Germinal center (tissue), 1 donor: ENCODE data around the gene FOSB.
"Not testable (repeated sequence)": the region's sequence is repeated elsewhere in the genome, so short reads cannot be mapped to it uniquely, and the experiment has no call there.

Experiments
- DNase-seq: peaks from one replicate; pipeline ENCODE4 v3.0.0; 2012; ENCODE audit warnings: mixed read lengths, low spot score

Gene FOSB

DNA sequence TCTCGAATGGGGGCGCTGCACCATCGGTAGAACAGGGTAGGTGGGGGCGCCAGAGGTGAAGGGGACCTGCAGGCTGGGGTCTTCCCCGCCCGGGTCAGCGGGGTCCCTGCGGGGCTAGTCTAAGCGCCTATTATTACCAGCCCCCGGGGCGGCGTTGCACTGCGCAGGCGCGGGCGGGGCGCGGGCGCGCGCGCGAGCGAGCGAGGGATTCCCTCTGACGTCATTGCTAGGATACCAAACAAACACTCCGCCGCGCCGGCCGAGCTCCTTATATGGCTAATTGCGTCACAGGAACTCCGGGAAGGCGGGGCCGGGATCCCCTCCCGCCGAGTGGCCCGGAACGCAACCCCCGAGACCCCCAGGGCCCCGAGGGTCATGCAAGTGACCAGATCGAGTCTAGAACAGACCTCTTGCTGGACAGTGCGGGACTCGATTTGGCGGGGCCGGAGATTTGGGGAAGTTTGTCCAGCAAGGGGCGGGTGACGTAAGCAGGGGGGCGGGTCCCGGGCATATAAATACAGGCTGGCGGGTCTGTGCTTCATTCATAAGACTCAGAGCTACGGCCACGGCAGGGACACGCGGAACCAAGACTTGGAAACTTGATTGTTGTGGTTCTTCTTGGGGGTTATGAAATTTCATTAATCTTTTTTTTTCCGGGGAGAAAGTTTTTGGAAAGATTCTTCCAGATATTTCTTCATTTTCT lies at the start of gene FOSB:
FOSB (plus strand) TSS at position 541 of the 703 bp plus-strand sequence. CDS start 591 bp downstream, outside the sequence.
- peak; percentile 93 for DNase-seq

DNA sequence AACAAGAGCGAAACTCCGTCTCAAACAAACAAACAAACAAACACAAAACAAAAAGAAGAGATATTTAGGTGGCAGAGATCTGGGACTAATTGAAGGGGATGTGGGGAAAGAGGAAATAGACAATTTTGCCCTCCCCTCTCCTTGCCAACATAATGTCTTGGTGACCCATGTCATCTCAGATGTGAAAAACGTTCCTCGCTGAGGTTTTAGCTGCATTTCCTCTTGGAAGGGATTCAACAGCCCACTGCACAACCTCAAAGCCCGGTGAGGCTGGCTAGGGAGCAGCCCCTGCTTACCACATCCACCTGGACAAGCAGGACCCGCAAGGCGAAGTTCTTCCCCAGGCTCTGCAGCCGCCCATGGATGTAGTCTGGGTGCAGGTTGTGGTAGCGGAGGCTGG lies 49.0 kb upstream of the FOSB start:
- no peak for DNase-seq

DNA sequence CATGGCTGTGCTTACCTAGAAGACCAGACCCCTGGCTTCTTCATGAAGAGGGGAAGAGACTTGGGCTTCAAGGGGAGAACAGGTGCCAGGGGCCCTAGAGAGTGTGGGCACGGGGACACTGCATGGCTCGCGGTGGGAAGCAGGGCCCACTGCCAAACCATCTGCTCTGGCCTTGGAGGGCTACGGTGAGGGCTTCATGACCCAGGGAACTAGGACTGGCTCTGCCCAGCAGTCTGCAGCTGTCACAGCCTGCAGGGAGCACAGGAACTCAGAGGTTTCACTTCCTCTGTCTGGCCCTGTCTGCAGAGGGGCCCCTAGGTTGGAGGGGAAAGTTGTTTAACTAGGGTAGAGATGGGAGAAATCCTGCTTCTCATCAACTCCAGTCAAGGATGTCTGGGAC lies 48.4 kb upstream of the FOSB start:
- DNase-seq: peak; percentile 86

DNA sequence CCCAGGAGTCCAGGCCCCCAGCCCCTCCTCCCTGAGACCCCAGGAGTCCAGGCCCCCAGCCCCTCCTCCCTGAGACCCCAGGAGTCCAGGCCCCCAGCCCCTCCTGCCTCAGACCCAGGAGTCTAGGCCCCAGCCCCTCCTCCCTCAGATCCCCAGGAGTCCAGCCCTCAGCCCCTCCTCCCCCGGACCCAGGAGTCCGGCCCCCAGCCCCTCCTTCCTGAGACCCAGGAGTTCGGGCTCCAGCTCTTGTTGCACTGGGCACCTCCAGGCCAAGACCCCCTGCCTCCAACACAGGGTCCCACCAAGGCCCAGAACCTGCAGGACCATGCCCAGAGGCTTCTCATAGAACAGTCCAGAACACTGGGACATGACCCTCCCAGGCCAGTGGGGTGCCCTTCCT lies 47.9 kb upstream of the FOSB start:
- peak; percentile 2 for DNase-seq

DNA sequence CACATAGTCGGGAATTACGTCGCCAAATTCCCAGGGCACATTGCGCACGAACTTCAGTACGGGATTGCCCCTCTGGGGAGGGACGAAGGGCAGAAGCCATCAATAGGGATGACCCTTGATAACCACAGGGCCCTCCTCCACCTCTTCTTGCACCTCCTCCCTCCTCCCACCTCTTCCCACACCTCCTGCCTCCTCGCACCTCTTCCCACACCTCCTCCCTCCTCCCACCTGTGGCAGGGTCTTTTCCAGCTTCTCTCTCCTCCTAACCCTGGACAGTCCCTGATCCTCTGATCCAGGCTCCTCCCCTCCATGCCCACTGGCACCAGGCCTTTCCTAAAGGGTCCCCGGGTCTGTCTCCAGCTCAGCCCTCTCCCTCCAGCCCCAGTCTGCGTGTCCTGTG lies 47.4 kb upstream of the FOSB start:
- no peak for DNase-seq

DNA sequence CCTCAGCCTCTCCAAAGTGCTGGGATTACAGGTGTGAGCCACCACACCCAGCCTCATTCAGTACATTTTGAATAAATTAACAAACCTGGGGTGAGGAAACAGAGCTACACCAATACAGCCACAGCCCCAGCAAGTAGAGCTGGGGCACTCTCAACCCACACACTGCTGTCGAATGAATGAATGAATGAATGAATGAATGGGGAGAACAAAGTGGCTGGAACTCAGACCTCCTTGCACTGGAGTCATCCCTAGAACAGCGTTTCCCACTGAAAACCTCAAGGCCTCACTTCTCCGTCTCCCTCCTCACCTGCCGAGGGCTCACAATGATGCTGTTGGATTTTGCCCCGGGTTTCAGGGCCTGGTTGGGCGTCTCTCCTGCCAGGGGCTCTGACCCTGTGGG lies 46.9 kb upstream of the FOSB start:
- no peak for DNase-seq

DNA sequence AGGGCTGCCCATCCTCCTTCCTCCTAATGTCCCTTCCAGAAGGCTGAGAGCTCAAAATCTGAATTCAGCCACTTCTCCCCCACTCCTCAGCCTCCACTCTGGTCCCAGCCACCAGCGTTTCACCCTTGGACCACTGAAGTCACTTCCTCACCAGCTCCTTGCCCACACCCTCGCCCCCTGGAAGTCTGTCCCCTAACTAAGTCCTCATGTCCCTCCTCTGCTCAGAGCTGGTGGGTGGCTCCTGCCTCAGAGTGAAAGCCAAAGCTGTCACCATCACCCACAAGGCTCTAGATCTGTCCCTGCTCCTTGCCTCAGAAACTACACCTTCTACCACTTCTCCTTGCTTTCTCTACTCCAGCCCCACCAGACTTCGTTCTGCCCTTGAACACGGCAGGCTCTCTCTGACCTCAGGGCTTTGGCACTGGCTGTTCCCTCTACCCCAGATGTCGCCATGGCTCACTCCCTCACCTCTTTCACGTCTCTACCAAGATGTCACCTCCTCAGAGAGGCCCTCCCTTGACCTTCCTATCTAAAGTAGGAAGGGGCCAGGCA lies 45.8 kb upstream of the FOSB start:
- no peak for DNase-seq

DNA sequence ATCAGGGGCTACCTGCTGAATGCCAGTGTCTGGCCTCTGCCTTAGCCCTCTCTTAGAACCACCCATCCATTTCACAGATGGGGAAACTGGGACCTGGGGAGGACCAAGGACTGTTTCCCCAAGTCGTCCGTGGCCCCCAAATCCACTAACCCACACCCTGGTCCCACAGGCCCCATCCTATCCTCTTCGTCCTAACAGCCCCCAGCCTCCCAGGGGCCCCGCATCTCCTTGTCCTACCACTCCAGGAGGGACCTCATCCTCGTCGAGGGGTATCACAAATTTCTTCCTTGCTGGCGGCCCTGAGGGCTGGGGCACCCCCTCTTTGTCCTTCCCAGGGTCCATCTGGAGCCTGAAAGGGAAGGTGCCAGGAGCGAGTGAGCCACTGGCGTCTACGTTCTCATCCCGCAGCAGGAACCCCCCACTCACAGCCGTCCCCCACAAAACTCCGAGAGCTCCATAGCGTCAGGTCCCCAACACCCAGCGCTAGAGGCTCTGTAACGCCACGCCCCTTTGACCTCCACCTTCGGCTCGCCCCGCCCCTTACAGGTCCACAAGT lies 44.7 kb upstream of the FOSB start:
- DNase-seq: peak; percentile 1

DNA sequence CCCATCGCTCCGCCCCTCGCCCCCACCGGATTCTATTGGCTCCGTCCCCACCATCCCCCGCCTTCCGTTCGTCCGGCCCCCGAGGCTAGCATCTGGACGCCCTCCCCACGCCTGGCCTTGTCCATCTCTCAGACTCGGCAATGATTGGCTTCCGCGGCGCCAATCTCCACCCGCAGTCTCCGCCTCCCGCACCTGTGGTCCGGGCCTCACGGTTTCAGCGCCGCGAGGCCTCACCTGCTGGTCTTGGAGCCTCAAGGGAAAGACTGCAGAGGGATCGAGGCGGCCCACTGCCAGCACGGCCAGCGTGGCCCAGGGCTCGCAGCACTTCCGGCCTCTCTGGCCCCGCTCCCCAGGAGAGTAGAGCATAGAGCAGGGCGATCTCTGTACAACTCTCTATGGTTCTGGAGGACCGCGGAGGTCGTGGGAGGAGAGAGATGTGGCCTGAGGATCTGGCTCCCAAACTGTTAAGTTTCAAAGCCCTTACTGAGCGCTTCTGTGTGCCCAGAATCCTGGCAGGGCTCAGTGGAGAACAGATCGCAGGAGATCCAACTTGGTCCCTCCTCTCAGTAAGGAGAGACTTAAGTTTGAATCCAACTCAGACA lies 44.1 kb upstream of the FOSB start, which contains the start of gene ERCC1:
ERCC1 (minus strand) TSS at position 329 of the 602 bp plus-strand sequence. CDS start 543 bp downstream, outside the sequence.
- peak; percentile 95 for DNase-seq

DNA sequence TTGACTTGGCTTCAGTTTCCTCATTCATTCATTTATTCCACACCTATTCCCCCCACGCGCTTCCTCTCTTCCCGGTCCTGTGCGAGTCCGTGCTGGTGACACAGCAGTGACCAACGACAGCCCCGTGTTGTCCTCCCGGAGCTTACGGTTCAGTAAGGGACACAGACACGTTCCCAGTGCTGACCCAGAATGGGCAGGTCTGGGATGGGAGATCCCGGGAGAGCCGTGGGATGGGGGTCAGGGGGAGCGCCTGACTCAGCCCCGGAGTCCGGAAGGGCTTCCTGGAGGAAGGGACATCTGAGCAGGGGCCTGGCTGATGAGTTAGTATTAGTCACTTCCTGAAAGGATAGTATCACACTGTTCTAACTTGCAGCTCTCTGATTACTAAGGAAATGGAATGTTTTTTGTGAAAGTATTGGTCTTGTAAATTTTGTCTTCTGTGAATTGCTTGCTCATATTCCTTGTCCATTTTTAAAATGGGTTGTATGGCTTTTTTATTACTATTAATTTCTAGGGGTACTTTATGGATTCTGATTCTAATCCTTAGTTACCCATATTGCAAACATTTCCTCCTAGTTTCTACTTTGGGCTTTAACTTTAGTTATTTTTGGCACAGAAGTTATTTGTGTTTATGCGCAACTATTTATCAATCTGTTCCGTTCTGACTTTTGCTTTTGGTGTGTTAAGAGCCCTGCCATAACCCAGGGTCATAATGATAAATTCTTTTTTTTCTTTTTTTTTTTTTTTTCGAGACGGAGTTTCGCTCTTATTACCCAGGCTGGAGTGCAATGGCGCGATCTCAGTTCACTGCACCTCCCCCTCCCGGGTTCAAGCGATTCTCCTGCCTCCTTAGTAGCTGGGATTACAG lies 43.4 kb upstream of the FOSB start:
- DNase-seq: no peak

DNA sequence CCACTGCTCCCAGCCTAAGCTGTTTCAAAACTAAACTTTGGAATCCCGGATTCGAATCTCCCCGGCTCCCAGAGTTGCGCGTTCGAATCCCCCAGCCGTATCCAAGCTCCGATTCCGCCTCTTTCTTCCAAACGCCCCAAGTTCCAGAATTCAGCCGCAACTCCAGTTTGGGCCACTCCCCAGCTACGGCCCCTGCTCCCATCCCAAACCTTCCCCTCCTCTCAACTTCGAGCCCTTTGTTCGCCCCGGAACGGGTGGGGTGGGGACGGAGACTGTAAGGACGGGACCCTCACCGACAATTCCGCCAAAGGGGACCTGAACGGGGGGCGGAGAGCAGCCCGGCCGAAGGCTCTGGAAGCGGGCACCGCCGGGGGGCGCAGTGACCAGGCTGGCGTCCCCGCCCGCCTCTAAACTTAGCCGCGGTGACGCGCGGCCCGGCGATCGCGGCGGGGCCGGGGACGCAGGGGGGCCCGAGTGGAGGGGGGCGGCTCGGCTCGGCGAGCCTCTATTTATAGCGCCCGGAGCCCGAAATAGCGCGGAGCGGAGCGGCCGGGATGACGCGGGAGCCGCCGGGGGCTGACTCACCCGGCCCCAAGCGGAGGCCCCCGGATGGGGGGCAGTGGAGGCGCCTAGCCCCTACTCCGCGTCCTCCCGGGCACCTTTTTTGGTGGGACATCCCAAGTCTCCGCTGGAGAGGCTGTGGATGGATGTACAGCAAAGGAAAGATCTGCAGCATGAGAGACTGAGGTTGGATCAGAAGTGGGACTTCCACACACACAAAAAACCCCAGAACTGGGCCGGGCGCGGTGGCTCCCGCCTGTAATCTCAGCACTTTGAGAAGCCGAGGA lies 39.2 kb upstream of the FOSB start:
- DNase-seq: peak; percentile 11

DNA sequence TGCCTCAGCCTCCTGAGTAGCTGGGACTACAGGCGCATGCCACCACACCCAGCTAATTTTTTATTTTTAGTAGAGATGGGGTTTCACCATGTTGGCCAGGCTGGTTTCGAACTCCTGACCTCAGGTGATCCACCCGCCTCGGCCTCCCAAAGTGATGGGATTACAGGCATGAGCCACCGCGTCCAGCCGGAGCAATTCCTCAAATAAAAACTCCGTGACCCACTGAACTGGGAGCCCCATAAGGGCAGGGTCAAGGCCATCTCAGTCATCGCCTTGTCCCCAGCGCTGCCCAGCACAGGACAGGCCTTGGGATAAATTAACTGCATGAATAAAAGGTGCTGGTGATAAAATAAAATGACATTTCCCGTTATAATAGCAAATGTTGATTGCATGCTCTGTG lies 37.9 kb upstream of the FOSB start:
- not testable (repeated sequence) for DNase-seq

DNA sequence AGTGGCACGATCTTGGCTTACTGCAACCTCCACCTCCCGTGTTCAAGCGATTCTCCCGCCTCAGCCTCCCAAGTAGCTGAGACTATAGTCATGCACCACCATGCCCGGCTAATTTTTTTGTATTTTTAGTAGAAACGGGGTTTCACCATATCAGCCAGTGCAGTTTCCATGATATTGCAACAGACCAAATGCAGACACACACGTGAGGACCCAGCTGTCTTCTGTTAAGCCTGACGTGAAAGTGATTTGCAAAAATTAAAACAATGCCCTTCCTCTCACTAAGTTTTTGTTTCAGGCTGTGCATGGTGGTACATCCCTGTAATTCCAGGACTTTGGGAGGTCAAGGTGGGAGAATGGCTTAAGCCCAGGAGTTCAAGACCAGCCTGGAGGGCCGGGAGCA lies 36.8 kb upstream of the FOSB start:
- DNase-seq: not testable (repeated sequence)

DNA sequence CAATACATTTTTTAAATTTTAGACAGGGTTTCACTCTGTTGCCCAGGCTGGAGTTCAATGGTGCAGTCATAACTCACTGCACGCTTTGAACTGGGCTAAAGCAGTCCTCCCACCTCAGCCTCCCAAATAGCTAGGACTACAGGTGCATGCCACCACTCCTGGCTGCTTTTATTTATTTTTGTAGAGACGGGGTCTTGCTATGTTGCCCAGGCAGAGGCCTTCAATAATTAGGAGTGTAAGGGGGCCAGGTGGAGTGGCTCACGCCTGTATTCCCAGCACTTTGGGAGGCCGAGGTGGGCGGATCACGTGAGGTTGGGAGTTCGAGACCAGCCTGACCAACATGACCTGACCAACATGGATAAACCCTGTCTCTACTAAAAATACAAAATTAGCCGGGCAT lies 35.3 kb upstream of the FOSB start:
- not testable (repeated sequence) for DNase-seq

DNA sequence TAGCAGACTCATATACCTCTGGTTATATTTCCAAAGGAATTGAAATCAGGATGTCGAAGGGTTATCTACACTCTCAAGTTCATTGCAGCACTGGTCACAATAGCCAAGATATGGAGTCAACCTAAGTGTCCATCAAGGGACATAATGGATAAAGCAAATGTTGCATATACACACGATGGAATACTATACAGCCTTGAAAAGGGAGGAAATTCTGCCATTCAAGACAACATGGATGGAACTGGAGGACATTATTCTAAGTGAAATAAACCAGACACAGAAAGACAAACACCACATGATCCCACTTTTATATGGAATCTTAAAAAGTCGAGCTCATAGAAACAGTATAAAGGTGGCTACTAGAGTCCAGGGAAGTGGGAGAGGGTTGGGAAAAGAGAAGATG lies 30.5 kb upstream of the FOSB start:
- no peak for DNase-seq

DNA sequence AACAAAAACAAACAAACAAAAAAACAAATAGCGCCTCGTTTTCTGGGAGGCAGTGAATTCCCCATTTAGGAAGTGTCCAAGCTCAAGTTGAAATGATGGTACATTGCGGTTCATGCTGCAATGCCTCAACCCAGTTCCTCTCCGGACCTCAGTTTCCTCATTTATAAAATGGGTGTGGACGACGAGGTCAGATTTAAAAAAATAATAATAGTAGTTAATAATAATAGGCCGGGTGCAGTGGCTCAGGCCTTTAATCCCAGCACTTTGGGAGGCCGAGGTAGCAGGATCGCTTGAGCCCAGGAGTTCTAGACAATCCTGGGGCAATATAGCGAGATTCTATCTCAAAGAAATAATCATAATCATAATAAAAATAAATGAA lies 28.6 kb upstream of the FOSB start:
- DNase-seq: no peak

DNA sequence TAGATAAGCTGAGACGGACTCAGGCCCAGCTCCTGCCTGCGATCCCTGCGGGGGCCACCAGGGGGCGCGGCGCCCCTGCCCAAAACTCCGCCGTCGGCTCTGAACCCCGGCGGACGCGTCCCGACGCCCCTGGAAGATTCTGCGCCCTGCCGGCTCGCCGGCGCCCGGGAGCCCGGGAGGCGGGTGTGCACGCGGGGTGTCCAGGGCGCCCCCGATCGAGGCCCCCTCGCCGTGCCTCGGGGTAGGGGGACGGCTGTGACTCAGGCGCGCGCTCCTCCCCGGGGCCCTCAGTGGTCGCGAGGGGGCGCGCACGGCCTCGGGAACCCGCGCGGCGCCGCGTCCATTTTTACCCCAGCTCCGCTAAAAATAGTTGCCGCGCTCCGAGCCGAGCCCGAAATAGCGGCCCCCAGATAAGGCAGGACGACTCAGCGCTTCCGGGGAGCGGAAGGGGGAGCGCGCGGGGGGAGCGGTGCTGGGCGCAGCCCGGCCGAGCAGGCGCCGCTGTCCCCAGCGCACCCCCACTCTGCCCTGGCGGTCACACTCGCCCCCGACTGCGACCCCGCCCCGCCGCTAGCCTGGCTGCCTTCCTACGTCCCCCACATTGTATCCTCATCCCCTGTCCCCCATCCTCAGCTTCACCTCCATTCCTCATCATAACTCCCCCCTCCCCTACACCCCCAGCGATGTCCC lies 28.1 kb upstream of the FOSB start:
- DNase-seq: peak; percentile 84

DNA sequence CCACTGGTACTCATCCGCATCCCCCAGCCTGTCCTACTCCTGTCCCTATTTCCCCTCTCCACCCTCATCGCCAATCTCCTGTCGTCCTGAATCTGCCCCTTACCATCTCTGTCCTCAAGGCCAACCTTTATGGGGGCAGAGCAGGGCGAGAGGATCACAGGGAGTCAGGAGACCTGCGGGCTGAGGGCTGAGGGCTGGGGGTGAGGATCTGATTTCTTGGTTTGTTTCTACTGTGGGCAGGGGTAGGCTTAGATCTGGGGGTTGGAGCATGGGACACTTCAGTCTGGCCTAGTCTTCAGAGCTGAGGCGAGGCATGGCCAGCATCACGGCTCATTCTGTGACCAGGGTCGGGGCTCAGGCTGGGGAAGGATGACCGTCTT lies 27.5 kb upstream of the FOSB start:
- no peak for DNase-seq

DNA sequence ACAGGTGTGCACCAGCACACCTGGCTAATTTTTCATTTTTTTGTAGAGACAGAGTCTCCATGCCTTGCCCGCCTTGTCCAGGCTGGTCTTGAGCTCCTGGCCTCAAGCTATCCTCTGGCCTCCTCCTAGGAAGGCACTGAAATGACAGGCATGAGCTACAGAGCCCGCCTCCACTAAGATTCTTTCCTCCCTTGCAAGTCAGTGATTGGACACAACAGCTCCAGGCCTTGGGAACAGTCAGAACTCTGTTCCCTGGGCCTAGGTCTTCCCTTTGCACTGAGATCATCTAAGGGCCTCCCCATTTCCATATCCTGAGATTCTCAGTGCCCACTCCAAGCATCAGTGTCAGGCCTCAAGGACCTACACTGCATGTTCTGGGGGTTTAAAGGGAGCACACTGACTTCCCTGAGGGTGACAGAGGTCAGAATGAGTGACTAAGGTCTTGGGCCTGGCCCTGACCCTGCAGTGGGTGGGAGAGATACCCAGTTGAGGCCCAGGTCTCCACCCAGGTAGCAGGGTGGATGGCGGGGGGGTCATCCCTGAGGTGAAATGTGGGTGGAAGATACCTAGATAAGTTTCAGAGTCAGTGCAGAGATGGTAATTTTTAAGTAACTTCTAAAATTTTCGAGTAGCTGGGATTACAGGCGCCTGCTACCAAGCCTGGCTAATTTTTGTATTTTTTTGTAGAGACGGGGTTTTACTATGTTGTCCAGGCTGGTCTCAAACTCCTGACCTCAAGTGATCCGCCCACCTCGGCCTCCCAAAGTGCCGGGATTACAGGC lies 26.7 kb upstream of the FOSB start:
- DNase-seq: no peak

DNA sequence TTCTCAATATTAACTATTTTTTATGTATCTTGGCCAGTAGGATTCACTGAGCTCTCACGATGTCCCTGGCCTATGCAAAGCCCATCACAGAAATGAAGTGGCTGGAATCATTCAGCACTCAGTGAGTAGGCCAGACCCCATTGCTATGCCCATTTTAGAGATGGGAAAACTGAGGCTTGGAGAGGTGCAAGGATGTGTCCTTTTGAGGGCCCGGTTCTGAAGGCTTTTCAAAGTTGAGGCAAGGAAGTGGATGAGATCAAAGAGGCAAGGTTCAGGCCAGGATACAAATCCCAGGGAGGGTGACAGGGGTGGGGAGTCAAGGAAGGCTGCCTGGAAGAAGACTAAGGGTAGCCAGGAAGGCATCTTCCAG lies 25.4 kb upstream of the FOSB start:
- no peak for DNase-seq
